ENCODE measurements around the gene EPB42. TPM values are rescaled to one million over a fixed set of nuclear protein-coding genes. Genes with fewer than 3 reads are reported as not detected.
"Not testable (repeated sequence)": the region's sequence is repeated elsewhere in the genome, so short reads cannot be mapped to it uniquely, and the experiment has no call there.

Gene EPB42
- total and polyA plus RNA-seq, 2 experiments from 2014 or later, result not detected

GRCh38 chr15:43226436-43227305 is 5.9 kb upstream of the EPB42 start:
- Histone ChIP-seq H3K27ac (no peak overlapping the region), H3K4me1 (ENCODE audit: insufficient read depth) (peaks cover 4% of the 10 kb centered on the region; the same call in 1 of the 2 replicates), H4K20me1 (ENCODE audit: insufficient read depth) (no peaks in the 10 kb centered on the region), H3K4me2 (ENCODE audit: unreplicated experiment) (no peak overlapping the region), H3K9me3 (ENCODE audit: low read depth) (no peaks in the 10 kb centered on the region), H3F3A (ENCODE audit: insufficient read depth) (no peaks in the 10 kb centered on the region), H3K27me3 (replicated peaks; ENCODE audit: insufficient read depth) (peaks cover 4% of the 10 kb centered on the region; the same call in 1 of the 2 replicates), H3K36me3 (ENCODE audit: low read depth) (no peaks in the 10 kb centered on the region), H3K4me3 (no peak overlapping the region), H3K9me2 (ENCODE audit: insufficient read depth) (no peaks in the 10 kb centered on the region), H3K9ac (no peak overlapping the region), H2AFZ (no peak overlapping the region), H3K79me2 (ENCODE audit: insufficient read depth) (no peaks in the 10 kb centered on the region)
- in situ Hi-C loops (cut with MboI), result no loop called here
- TF ChIP-seq EZH2 (IDR thresholded peaks at IDR 0.05; ENCODE audit: insufficient read depth, poor library complexity, severe bottlenecking) (no peak), EZH2phosphoT487 (IDR thresholded peaks at IDR 0.05; ENCODE audit: insufficient read depth, low read depth) (no peak)
- 84 to 86% methylated on average over 35 to 50 of the region's 57 CpGs for WGBS, 2 experiments (ENCODE audit: low coverage in 1 of 2, low lambda C conversion rate in 2 of 2, missing lambda C conversion rate in 2 of 2)
- DNase-seq, result no peak

DNA sequence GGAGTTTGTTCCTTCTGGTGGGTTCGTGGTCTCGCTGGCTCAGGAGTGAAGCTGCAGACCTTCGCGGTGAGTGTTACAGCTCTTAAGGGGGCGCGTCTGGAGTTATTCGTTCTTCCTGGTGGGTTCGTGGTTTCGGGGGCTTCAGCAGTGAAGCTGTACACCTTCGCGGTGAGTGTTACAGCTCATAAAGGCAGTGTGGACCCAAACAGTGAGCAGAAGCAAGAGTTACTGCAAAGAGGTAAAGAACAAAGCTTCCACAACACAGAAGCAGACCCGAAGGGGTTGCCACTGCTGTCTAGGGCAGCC is 5.1 kb upstream of the EPB42 start:
- H3K79me2 ChIP-seq (ENCODE audit: insufficient read depth); H3K9ac ChIP-seq; H4K20me1 ChIP-seq (ENCODE audit: insufficient read depth); H3K27me3 ChIP-seq (replicated peaks; ENCODE audit: insufficient read depth); H3K36me3 ChIP-seq (ENCODE audit: low read depth); H3K27ac ChIP-seq; H2AFZ ChIP-seq; H3K4me2 ChIP-seq (ENCODE audit: unreplicated experiment); H3K9me3 ChIP-seq (ENCODE audit: low read depth); H3K4me1 ChIP-seq (ENCODE audit: insufficient read depth); H3K4me3 ChIP-seq; H3F3A ChIP-seq (ENCODE audit: insufficient read depth); H3K9me2 ChIP-seq (ENCODE audit: insufficient read depth); DNase-seq; in situ Hi-C loops (cut with MboI): not testable (repeated sequence)
- 85 to 91% methylated on average over 12 of the region's 12 CpGs for whole genome bisulfite sequencing, 2 experiments (ENCODE audit: low coverage in 1 of 2, low lambda C conversion rate in 2 of 2, missing lambda C conversion rate in 2 of 2)

GRCh38 chr15:43225201-43225949 is 4.6 kb upstream of the EPB42 start:
- Histone ChIP-seq H3K9me2 (ENCODE audit: insufficient read depth) (no peaks in the 10 kb centered on the region), H3K9ac (no peak overlapping the region), H3K27me3 (replicated peaks; ENCODE audit: insufficient read depth) (peaks cover 4% of the 10 kb centered on the region; the same call in 1 of the 2 replicates), H3K9me3 (ENCODE audit: low read depth) (no peaks in the 10 kb centered on the region), H2AFZ (no peak overlapping the region), H3K27ac (no peak overlapping the region), H3F3A (ENCODE audit: insufficient read depth) (no peaks in the 10 kb centered on the region), H3K79me2 (ENCODE audit: insufficient read depth) (no peaks in the 10 kb centered on the region), H4K20me1 (ENCODE audit: insufficient read depth) (no peaks in the 10 kb centered on the region), H3K4me3 (no peak overlapping the region), H3K4me1 (ENCODE audit: insufficient read depth) (no peaks in the 10 kb centered on the region; the same call in 1 of the 2 replicates), H3K36me3 (ENCODE audit: low read depth) (no peaks in the 10 kb centered on the region), H3K4me2 (ENCODE audit: unreplicated experiment) (no peak overlapping the region)
- in situ Hi-C loops (cut with MboI), result no loop called here
- WGBS, 2 experiments (ENCODE audit: low coverage in 1 of 2, low lambda C conversion rate in 2 of 2, missing lambda C conversion rate in 2 of 2), result 27 to 32% methylated on average over 16 of the region's 16 CpGs
- peak; percentile 81 for DNase-seq
- TF ChIP-seq EZH2 (IDR thresholded peaks at IDR 0.05; ENCODE audit: insufficient read depth, poor library complexity, severe bottlenecking) (no peak), EZH2phosphoT487 (IDR thresholded peaks at IDR 0.05; ENCODE audit: insufficient read depth, low read depth) (no peak)

DNA sequence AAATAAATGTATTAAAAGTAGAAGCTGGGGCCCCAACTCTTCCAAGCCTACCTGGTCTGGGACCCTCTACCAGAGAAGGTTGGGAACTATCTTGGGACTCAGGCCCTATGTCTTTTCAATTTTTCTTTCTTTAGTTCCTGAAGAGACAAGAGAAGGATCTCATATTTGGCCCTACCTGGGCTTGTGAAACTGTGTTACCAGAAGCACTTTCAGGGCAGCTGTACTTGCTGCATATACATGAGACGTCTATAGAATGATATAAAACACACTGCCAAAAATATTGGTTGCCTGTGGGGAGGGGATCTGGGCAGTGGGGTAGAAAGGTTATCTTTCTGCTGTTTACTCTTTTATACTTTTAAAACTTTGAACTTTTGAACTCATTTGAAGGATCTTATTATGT is 604 bp upstream of the EPB42 start:
- H3K9ac ChIP-seq, result no peak overlapping the region
- H3K27me3 ChIP-seq (replicated peaks; ENCODE audit: insufficient read depth), result peaks cover 24% of the 10 kb centered on the region
- no peaks in the 10 kb centered on the region for H3K9me2 ChIP-seq (ENCODE audit: insufficient read depth)
- DNase-seq, result no peak
- no peaks in the 10 kb centered on the region for H3F3A ChIP-seq (ENCODE audit: insufficient read depth)
- H3K36me3 ChIP-seq (ENCODE audit: low read depth), result no peaks in the 10 kb centered on the region
- H4K20me1 ChIP-seq (ENCODE audit: insufficient read depth), result no peaks in the 10 kb centered on the region
- H2AFZ ChIP-seq, result no peak overlapping the region
- H3K4me1 ChIP-seq (ENCODE audit: insufficient read depth), result no peaks in the 10 kb centered on the region
- H3K9me3 ChIP-seq (ENCODE audit: low read depth), result no peaks in the 10 kb centered on the region
- H3K27ac ChIP-seq, result no peak overlapping the region
- H3K79me2 ChIP-seq (ENCODE audit: insufficient read depth), result no peaks in the 10 kb centered on the region
- WGBS, 2 experiments (ENCODE audit: low coverage in 1 of 2, low lambda C conversion rate in 2 of 2, missing lambda C conversion rate in 2 of 2), result 36 to 45% methylated on average over 1 of the region's 1 CpG
- H3K4me3 ChIP-seq, result no peak overlapping the region
- no peak overlapping the region for H3K4me2 ChIP-seq (ENCODE audit: unreplicated experiment)
- in situ Hi-C loops (cut with MboI), result no loop called here
- TF ChIP-seq EZH2 (IDR thresholded peaks at IDR 0.05; ENCODE audit: insufficient read depth, poor library complexity, severe bottlenecking), result no peak
- no peak for TF ChIP-seq EZH2phosphoT487 (IDR thresholded peaks at IDR 0.05; ENCODE audit: insufficient read depth, low read depth)
